RWPE2 (cell line): Measurements from ENCODE around the gene UBASH3A.
"Not testable (repeated sequence)": the region's sequence is repeated elsewhere in the genome, so short reads cannot be mapped to it uniquely, and the experiment has no call there.

ENCODE experiments used
- ATAC-seq: fragments of 200-7000 bp; cut with Tn5 transposase; 3 replicates; pipeline ENCODE4 v1.9.1; 2021; ENCODE audit warnings: low read depth
- DNase-seq: peaks from one replicate; pipeline ENCODE4 v3.0.0-alpha.2; 2020; ENCODE audit warnings: low spot score
- H3K27ac ChIP-seq: fragments of 450-650 bp; 2 replicates; pipeline ENCODE4 v1.5.1; 2017; ENCODE audit warnings: mild to moderate bottlenecking; ENCODE audit not compliant: poor library complexity, severe bottlenecking
- H3K27me3 ChIP-seq: fragments of 250-450 bp; sonication (Bioruptor Pico); 2 replicates; pipeline ENCODE4 v1.5.1; 2021; ENCODE audit warnings: mild to moderate bottlenecking, moderate library complexity; ENCODE audit not compliant: insufficient read depth, poor library complexity, severe bottlenecking
- H3K36me3 ChIP-seq: fragments of 250-450 bp; sonication (Bioruptor Pico); 2 replicates; pipeline ENCODE4 v1.5.1; 2020; ENCODE audit warnings: low read depth, mild to moderate bottlenecking, moderate library complexity
- H3K4me1 ChIP-seq: fragments of 250-450 bp; sonication (Bioruptor Pico); 2 replicates; pipeline ENCODE4 v1.5.1; 2021; ENCODE audit warnings: mild to moderate bottlenecking, moderate library complexity; ENCODE audit not compliant: insufficient read depth, poor library complexity, severe bottlenecking
- H3K4me3 ChIP-seq: fragments of 250-450 bp; sonication (Bioruptor Pico); 2 replicates; pipeline ENCODE4 v1.5.1; 2021; ENCODE audit warnings: mild to moderate bottlenecking, moderate library complexity; ENCODE audit not compliant: severe bottlenecking
- H3K9me3 ChIP-seq: fragments of 250-450 bp; sonication (Bioruptor Pico); 2 replicates; pipeline ENCODE4 v1.5.1; 2021; ENCODE audit warnings: mild to moderate bottlenecking, moderate library complexity; ENCODE audit not compliant: severe bottlenecking
- CTCF ChIP-seq: fragments of 450-650 bp; IDR thresholded peaks from one replicate; pipeline ENCODE4 v1.5.1; 2017; ENCODE audit warnings: mild to moderate bottlenecking, moderate library complexity; ENCODE audit not compliant: poor library complexity, severe bottlenecking

Gene UBASH3A

GRCh38 chr21:42466700-42467099 lies 63.0 kb downstream of the UBASH3A start:
- H3K9me3 ChIP-seq = no peaks in the 10 kb centered on the region
- H3K4me3 ChIP-seq = no peak overlapping the region
- H3K36me3 ChIP-seq = no peaks in the 10 kb centered on the region
- H3K4me1 ChIP-seq = no peaks in the 10 kb centered on the region
- TF ChIP-seq CTCF = no peak
- no peak overlapping the region for H3K27ac ChIP-seq
- ATAC-seq = no peak
- no peaks in the 10 kb centered on the region for H3K27me3 ChIP-seq
- DNase-seq = no peak

GRCh38 chr21:42467140-42467983 lies 63.7 kb downstream of the UBASH3A start:
- Histone ChIP-seq H3K4me1 (no peaks in the 10 kb centered on the region), H3K27ac (no peak overlapping the region), H3K4me3 (no peak overlapping the region), H3K36me3 (no peaks in the 10 kb centered on the region), H3K27me3 (no peaks in the 10 kb centered on the region), H3K9me3 (no peaks in the 10 kb centered on the region)
- ATAC-seq (peak; percentile 36; the same call in 1 of the 3 replicates), DNase-seq (no peak)
- TF ChIP-seq CTCF = peak; percentile 26

- Histone ChIP-seq H3K27me3 (no peaks in the 10 kb centered on the region), H3K36me3 (no peaks in the 10 kb centered on the region), H3K27ac (no peak overlapping the region), H3K4me3 (no peak overlapping the region), H3K4me1 (peaks cover under 1% of the 10 kb centered on the region), H3K9me3 (no peaks in the 10 kb centered on the region)
- TF ChIP-seq CTCF = no peak
- DNase-seq (no peak), ATAC-seq (no peak)
Measured at GRCh38 chr21:42468491-42469131, 64.9 kb downstream of the UBASH3A start.

- Histone ChIP-seq H3K36me3 (no peaks in the 10 kb centered on the region), H3K4me1 (peaks cover 8% of the 10 kb centered on the region), H3K9me3 (no peaks in the 10 kb centered on the region), H3K4me3 (no peak overlapping the region), H3K27me3 (no peaks in the 10 kb centered on the region), H3K27ac (no peak overlapping the region)
- no peak for DNase-seq
- TF ChIP-seq CTCF = no peak
- no peak for ATAC-seq
Measured at GRCh38 chr21:42469272-42469671, 65.6 kb downstream of the UBASH3A start.

GRCh38 chr21:42469726-42470125 lies 66.0 kb downstream of the UBASH3A start:
- H3K9me3 ChIP-seq, H3K4me3 ChIP-seq, H3K27me3 ChIP-seq, ATAC-seq, H3K36me3 ChIP-seq, H3K27ac ChIP-seq, DNase-seq: not testable (repeated sequence)
- H3K4me1 ChIP-seq = peaks cover 12% of the 10 kb centered on the region
